HG02981 (cell line): ENCODE data around the gene GPR61.
A peak's percentile ranks its signal among the peaks of the same experiment; 100 is the strongest.

Experiments used
- ATAC-seq: cut with Tn5 transposase; IDR thresholded peaks from one replicate; pipeline ENCODE4 v1.9.1; 2021; ENCODE audit warnings: mild to moderate bottlenecking, moderate library complexity; ENCODE audit not compliant: unreplicated experiment

GPR61 gene

DNA sequence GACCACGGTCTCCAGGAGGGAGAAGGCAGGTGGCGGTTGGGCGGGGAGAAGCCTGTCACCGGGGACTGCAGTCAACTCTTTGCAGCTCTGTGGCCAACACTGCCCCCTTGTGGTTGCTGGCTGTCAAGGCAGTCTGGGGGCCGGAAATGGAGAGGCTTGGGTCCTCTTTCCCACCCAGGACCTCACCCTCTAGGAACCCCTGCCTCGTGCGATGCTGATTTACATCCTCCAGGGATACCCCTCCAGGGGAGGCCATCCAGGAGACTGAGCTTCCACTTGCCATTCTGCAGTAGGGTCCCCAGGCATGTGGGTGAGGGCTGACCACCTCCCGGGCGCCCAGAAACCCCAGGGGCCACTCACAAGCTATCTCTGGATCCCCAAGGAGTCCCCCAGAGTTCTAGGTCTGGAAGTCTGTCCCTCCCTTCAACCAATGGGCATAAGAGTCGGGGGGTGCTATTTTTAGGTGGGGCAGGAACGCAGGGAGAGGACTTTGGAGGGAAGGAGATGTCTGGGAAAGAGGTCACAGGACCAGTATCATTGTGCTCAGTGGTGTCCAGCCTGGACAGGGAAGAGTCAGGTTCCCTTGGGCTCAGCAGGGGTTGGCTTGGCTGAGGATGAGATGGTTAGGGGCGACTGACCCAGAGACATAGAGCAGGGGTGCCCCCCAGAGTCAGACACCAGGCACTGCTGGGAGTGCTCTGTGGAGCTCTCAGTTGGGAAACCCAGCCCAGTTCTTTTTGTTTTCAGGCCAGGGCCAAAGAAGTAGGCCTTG, 7.1 kb upstream of the GPR61 start:
- peak; percentile 62 for ATAC-seq

- ATAC-seq, result no peak
These were observed 5.3 kb upstream of the GPR61 start for GRCh38 chr1:109534307-109534858.

- ATAC-seq, result no peak
These were observed 4.2 kb upstream of the GPR61 start for GRCh38 chr1:109535481-109535880.

GRCh38 chr1:109535971-109536491, 3.6 kb upstream of the GPR61 start:
- ATAC-seq, result no peak

- ATAC-seq, result no peak
These were observed 2.1 kb upstream of the GPR61 start for GRCh38 chr1:109537450-109538178.

- no peak for ATAC-seq
These were observed 681 bp upstream of the GPR61 start for GRCh38 chr1:109538827-109539555.

- no peak for ATAC-seq
These were observed 1.4 kb downstream of the GPR61 start for GRCh38 chr1:109541102-109541501.

GRCh38 chr1:109542657-109543056, 3.0 kb downstream of the GPR61 start:
- ATAC-seq, result no peak

- ATAC-seq, result no peak
These were observed 3.8 kb downstream of the GPR61 start for GRCh38 chr1:109543283-109543987.

DNA sequence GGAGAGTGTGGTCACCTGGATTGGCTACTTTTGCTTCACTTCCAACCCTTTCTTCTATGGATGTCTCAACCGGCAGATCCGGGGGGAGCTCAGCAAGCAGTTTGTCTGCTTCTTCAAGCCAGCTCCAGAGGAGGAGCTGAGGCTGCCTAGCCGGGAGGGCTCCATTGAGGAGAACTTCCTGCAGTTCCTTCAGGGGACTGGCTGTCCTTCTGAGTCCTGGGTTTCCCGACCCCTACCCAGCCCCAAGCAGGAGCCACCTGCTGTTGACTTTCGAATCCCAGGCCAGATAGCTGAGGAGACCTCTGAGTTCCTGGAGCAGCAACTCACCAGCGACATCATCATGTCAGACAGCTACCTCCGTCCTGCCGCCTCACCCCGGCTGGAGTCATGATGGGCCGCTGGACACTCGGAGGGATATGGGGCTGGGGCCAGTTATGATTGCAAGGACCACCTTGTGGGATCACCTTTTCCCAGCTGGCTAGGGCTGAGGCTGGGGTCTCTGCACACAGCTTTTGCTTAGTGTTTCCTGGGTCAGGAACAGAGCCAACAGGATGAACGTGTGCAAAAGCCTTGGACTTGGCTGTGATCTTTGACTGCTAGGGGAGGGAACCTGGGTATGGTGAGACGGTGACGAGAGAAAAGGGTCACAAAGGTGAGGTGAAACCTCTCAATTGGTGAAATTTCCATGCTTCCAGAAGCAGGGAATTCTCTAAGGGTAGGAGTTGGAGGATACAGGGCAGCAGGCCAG, 4.5 kb downstream of the GPR61 start:
- no peak for ATAC-seq

GRCh38 chr1:109546311-109547109, 6.8 kb downstream of the GPR61 start:
- ATAC-seq, result no peak

GRCh38 chr1:109547463-109548320, 8.0 kb downstream of the GPR61 start:
- ATAC-seq, result peak; percentile 7

GRCh38 chr1:109548321-109549267, 8.9 kb downstream of the GPR61 start, which contains the start of gene GNAI3:
Gene GNAI3, plus strand, starts transcription at chr1:109548615. Its CDS starts 106 bp downstream, at chr1:109548721.
- ATAC-seq, result peak; percentile 91

- ATAC-seq, result no peak
These were observed 16.9 kb downstream of the GPR61 start for GRCh38 chr1:109556563-109556962.

- ATAC-seq, result no peak
These were observed 17.8 kb downstream of the GPR61 start for GRCh38 chr1:109557520-109557919.

DNA sequence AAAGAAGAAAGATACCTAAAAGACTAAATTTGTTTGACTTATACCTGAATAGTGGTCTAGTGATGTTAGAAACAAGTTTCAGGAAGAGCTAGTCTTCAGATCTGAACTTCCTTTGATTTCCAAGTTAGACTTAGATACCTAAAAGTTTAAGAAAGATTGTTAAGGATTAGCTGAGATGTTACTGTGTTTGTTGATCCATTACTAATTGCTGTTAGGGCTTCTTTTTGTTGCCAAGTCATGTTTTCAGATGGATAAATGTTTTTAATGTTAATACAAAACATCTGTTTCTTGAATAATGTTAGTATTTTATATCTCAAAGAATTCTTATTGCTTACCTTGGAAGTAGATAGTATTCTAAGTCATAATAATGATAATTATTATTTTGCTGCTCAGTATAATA, 20.3 kb downstream of the GPR61 start:
- ATAC-seq, result no peak
